ENCODE data around the gene GIGYF2.

DNA sequence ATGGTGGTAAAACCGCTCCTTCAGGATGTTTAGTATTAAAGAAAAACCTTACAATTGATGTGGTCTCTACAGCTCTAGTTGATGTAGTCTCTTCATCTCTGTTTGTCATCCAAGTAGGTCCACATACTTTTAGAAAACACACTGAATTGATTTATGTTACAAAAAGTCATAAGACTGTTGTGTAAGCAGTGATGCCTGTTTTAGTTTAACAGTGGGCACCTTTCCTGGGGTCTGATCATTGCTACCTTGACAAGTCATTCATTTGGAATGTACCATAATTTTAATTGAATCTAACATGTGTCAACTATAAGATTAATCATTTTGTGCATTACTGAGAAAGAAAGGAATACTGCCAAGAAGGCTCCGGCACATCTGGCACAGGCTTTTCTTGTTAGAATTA lies 34.3 kb downstream of the GIGYF2 start:
- TF ChIP-seq, protein P1, sequence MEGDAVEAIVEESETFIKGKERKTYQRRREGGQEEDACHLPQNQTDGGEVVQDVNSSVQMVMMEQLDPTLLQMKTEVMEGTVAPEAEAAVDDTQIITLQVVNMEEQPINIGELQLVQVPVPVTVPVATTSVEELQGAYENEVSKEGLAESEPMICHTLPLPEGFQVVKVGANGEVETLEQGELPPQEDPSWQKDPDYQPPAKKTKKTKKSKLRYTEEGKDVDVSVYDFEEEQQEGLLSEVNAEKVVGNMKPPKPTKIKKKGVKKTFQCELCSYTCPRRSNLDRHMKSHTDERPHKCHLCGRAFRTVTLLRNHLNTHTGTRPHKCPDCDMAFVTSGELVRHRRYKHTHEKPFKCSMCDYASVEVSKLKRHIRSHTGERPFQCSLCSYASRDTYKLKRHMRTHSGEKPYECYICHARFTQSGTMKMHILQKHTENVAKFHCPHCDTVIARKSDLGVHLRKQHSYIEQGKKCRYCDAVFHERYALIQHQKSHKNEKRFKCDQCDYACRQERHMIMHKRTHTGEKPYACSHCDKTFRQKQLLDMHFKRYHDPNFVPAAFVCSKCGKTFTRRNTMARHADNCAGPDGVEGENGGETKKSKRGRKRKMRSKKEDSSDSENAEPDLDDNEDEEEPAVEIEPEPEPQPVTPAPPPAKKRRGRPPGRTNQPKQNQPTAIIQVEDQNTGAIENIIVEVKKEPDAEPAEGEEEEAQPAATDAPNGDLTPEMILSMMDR (IDR thresholded peaks at IDR 0.05; ENCODE audit: borderline replicate concordance, extremely low read depth, low read length, poor library complexity, severe bottlenecking) = no peak
- no peak for TF ChIP-seq EZH2 (IDR thresholded peaks at IDR 0.05; ENCODE audit: borderline replicate concordance, low read depth, low read length, severe bottlenecking)
